Fibroblast of gingiva (primary cell): ENCODE measurements around the gene CD69.
"Not testable (repeated sequence)": the region's sequence is repeated elsewhere in the genome, so short reads cannot be mapped to it uniquely, and the experiment has no call there.

Experiments used
- DNase-seq: peaks from one replicate; pipeline ENCODE4 v3.0.0-alpha.2; 2011; ENCODE audit warnings: low read depth

CD69 gene

GRCh38 chr12:9718968-9719367 lies 41.7 kb downstream of the CD69 start:
- no peak for DNase-seq

DNA sequence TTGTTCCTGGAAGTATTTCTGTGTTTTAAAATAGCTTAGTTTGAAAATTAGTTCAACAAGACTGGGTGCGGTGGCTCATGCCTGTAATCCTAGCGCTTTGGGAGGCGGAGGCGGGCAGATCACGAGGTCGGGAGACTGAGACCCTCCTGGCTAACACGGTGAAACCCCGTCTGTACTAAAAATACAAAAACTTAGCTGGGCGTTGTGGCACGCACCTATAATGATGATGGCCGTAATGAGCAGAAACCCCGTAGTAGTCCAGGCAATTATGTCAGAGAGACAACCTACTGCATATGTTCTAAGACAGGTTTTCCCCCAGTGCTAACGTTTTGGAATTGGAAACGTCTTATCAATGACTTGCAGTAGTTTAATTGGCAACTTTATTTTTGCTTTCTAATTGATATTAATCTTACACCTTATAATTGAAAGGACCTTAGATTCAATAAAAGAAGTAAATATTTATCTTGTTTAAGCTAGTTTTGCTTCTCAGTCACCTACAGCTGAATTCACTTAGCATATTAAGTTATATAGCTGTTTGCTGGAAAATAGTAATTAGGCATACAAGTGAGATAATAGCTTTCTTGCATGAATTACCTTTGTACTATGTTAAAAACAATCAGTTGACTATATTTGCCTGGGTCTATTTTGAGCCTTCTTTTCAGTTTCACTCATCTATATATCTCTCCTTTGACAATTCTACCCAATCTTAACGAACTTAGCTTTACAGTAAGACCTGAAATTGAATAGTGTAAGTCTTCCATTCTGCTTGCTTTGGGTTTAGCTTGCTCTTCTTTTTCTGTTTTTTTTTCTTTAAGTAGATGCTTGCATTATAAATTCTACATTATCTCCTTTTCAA lies 43.4 kb downstream of the CD69 start:
- DNase-seq = no peak

DNA sequence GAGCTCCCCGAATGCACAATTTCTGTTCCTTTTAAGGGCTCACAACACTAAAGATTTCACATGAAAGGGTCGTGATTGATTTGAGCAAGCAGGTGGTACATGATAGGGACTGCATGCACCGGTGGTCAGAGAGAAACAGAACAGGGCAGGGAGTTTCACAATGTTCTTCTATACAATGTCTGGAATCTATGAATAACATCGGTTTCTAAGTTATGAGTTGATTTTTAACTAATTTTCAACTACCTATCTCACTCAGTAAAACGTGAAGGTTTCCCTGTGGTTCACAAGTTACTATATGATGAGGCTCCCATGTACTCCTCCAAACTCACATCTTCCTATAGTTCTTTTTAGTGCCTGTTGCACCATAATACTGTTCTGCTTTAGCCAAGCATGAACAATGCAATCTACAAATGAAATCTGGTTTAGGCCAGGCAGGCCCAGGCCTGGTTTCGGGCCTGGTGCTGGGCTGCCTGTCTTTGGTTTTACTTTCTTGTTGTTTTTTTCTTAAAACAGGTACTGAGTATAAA lies 47.6 kb downstream of the CD69 start:
- not testable (repeated sequence) for DNase-seq

GRCh38 chr12:9711664-9712063 lies 49.0 kb downstream of the CD69 start:
- DNase-seq = no peak

- DNase-seq = no peak
Measured at GRCh38 chr12:9710584-9711375, 49.9 kb downstream of the CD69 start.

GRCh38 chr12:9708853-9709252 lies 51.8 kb downstream of the CD69 start:
- no peak for DNase-seq

DNA sequence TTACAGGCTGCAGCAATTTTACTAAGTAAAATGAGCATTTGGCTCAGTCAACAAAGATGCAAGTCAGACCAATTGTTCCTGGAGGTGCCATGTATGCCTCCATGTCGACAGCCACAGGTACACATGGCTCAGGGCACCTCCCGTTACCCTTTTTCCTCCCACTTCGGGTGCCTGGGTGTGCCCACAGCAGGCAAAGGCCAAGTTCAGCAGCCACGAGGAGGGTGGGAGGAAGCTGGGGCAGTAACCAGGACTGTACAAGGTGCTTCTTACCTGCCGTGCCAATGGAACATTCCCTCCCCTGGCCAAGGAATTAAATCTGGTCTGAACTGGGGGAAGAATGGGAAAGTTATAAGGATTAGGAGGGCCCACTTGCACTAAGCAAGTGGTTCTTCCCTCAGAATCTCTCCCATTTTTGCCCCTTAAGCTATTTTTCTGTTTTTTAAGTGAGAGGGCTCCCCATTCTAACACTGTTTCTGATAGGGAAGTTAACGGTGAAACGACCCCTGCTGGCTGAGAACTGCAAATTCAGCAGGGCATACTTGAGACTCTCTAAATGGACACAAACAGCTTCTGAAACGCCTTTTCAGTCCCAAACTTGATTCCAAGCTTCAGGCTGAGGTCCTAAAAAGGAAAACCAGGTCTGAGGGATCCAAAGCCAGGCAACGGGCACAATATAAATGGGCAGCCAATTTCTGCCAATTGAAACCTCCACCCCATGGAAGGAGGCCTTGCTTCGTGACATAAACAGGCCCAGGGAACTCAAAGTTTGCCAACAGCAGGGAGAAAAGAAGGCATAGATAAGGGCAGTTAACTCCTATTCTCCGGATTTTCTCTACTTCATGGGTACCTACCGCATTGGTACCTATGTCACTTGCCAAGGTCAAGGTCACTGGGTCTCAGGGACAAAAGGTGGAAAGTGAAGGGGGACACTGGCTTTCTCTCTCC lies 52.6 kb downstream of the CD69 start:
- peak; percentile 42 for DNase-seq

- DNase-seq = no peak
Measured at GRCh38 chr12:9707356-9707755, 53.3 kb downstream of the CD69 start.

DNA sequence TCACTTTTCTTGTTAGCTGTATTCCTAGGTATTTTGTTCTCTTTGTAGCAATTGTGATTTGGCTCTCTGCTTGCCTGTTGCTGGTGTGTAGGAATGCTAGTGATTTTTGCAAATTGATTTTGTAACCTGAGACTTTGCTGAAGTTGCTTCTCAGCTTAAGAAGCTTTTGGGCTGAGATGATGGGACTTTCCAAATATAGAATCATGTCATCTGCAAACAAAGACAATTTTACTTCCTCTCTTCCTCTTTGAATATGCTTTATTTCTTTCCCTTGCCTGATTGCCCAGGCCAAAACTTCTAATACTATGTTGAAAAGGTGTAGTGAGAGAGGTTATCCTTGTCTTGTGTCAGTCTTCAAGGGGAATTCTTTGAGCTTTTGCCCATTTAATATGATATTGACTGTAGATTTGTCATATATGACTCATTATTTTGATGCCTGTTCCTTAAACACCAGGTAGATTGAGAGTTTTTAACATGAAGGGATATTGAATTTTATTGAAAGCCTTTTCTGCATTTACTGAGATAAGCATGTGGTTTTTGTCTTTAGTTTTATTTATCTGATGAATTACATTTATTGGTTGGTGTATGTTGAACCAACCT lies 54.5 kb downstream of the CD69 start:
- no peak for DNase-seq

DNA sequence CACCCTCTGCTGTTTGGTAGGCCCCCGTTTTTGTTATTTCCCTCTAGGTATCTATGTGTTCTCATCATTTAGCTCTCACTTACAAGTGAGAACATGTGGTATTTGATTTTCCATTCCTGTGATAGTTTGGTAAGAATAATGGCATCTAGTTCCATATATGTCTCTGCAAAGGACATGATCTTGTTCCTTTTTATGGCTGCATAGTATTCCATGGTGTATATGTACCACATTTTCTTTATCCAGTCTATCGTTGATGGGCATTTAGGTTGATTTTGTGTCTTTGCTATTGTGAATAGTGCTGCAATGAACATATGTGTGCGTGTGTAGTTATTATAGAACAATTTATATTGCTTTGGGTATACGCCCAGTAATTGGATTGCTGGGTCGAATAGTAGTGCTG lies 56.1 kb downstream of the CD69 start:
- DNase-seq = not testable (repeated sequence)
